ENCODE measurements around the gene CD47.

Gene CD47

DNA sequence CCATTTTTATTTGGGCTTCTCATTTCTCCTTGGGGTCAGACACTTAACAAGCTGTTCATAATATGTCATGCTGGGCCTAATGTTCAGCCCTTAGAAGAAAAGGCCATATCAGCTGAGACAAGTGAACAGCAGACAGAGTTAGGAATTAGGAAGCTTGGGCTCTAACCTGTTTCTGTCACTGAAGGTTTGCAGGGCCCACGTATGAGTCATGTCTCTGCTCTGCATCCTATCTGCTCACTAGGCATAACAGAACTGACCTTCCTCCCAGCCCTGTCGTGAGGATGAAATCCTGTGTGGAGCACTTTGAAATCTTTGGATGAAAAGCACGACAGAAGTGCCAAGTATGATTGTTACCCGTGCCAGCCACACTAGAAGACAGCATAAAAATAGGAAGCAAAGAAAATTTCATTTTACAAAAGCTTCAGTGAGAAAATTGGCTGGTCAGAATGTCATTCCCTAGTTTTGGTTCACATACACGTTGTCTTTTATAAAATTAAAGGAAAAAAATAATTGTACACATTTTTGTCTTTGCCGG lies 26.5 kb upstream of the CD47 start:
- TF ChIP-seq, protein P1, sequence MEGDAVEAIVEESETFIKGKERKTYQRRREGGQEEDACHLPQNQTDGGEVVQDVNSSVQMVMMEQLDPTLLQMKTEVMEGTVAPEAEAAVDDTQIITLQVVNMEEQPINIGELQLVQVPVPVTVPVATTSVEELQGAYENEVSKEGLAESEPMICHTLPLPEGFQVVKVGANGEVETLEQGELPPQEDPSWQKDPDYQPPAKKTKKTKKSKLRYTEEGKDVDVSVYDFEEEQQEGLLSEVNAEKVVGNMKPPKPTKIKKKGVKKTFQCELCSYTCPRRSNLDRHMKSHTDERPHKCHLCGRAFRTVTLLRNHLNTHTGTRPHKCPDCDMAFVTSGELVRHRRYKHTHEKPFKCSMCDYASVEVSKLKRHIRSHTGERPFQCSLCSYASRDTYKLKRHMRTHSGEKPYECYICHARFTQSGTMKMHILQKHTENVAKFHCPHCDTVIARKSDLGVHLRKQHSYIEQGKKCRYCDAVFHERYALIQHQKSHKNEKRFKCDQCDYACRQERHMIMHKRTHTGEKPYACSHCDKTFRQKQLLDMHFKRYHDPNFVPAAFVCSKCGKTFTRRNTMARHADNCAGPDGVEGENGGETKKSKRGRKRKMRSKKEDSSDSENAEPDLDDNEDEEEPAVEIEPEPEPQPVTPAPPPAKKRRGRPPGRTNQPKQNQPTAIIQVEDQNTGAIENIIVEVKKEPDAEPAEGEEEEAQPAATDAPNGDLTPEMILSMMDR (IDR thresholded peaks at IDR 0.05; ENCODE audit: control insufficient read depth, insufficient read depth, low read depth, low read length, missing control alignments) = no peak
- no peak overlapping the region for H3K4me3 ChIP-seq (ENCODE audit: control insufficient read depth, low read depth, low read length)
- no peak for DNase-seq (ENCODE audit: low read depth)

DNA sequence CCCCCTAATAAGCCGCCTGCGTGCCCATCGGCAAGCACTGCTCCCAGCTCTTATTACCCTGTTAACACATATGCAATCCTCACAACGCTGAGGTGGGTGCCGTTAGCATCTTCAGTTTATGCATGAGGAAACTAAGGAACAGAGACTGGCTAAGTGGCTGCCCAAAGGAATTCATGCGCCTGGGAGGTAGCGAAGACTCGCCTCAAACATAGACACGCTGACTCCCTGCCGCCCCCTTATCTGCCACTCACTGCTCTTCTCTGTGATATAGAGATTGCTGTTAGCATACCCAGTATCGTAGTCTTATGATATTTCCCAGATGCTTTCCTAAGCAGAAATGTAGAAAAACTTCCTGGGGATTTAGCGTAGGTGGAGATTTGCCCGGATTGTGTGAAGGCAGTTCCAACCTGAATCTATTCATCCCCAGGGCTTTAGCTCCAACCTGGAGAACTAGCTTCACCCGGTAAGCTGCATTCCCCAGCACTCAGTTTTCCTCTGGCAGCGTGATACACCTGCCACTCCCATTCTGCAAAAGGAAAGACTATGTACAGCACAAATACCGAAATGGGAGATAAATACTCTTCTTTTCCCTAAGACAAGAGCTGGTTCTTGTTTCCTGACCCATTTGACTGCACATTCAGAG lies 23.7 kb upstream of the CD47 start:
- DNase-seq (ENCODE audit: low read depth) = no peak
- H3K4me3 ChIP-seq (ENCODE audit: control insufficient read depth, low read depth, low read length) = no peak overlapping the region
- TF ChIP-seq, protein P1 (IDR thresholded peaks at IDR 0.05; ENCODE audit: control insufficient read depth, insufficient read depth, low read depth, low read length, missing control alignments) = no peak

DNA sequence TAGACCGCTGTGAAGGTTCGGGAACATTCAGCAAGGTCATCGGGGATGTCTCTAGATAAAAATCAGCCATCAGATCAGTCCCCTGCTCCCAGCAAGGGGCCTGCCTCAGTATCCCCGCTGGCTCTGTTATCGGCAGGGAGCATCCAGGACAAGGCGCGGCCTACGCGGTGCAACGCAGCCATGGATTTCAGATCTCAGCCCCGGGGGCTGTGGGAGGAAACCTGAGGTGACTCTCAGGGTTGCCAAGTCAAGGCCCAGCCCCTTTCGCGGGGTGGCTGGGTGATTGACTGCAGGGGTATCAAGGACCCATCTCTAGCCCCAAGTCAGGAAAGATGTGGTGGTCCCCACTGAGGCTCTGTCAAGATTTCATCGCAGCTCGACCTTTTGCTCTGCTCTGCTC lies 23.1 kb upstream of the CD47 start:
- no peak overlapping the region for H3K4me3 ChIP-seq (ENCODE audit: control insufficient read depth, low read depth, low read length)
- TF ChIP-seq, protein P1 (IDR thresholded peaks at IDR 0.05; ENCODE audit: control insufficient read depth, insufficient read depth, low read depth, low read length, missing control alignments) = no peak
- no peak for DNase-seq (ENCODE audit: low read depth)

DNA sequence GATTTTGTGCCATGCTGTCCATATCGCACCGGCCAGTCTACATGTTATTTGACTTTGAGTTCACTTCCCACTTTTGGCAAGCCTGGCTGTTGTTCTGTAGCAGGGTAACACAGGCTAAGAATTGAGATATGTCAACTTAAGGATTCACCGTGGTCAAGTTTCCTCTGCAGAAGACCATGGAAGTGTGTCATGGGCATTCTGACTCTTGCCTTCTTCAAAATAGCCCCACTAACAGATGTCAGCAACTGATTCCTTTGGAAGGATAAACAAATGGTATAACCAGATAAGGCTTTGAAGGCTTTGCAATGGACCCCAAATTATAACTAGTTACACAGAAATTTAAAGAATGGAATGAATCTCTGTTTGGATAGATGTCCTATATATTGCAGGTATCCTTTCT lies 20.1 kb upstream of the CD47 start:
- TF ChIP-seq, protein P1 (IDR thresholded peaks at IDR 0.05; ENCODE audit: control insufficient read depth, insufficient read depth, low read depth, low read length, missing control alignments) = no peak
- no peak overlapping the region for H3K4me3 ChIP-seq (ENCODE audit: control insufficient read depth, low read depth, low read length)

DNA sequence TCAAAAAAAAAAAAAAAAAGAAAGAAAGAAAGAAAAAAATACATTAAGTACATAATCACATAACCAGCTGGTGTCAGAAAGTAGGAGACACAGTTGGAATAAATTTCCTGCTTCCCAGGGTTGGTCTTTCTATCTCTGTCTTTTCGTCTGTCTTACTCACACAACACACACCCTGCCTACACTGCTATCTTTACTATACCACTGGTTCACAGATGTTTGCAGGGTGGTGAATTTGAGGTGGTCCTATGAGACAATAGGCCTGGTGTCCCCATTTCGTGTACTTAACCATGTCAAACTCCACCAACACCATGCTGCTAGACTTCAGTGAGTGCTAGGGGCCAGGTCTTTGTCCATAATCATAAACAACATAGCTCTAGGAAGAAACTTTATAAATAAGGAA lies 17.6 kb upstream of the CD47 start:
- no peak for DNase-seq (ENCODE audit: low read depth)
- TF ChIP-seq, protein P1 (IDR thresholded peaks at IDR 0.05; ENCODE audit: control insufficient read depth, insufficient read depth, low read depth, low read length, missing control alignments) = no peak
- H3K4me3 ChIP-seq (ENCODE audit: control insufficient read depth, low read depth, low read length) = no peak overlapping the region

More for the DNA sequence above, 20.1 kb upstream of the CD47 start:
- DNase-seq (ENCODE audit: low read depth) = no peak

DNA sequence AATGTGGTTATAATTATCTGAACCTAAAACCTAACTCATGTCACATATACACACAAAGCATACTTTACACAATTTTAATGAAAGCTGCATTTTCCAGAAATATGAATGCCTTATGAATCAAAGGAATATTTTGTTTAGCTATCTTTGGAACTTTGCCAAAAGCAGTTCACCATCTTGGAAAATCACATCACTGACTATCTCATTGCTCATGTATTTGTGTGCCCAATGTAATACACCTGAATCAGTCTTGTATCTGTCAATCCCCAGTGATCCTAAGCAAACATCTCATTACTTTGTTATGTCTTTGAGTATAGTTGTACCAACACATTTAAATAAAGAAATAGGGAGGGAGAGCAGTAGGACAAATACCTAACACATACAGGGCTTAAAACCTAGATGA lies 15.6 kb upstream of the CD47 start:
- TF ChIP-seq, protein P1 (IDR thresholded peaks at IDR 0.05; ENCODE audit: control insufficient read depth, insufficient read depth, low read depth, low read length, missing control alignments) = no peak
- no peak overlapping the region for H3K4me3 ChIP-seq (ENCODE audit: control insufficient read depth, low read depth, low read length)
- DNase-seq (ENCODE audit: low read depth) = no peak
